HepG2 (cell line): ENCODE measurements around the gene CPLANE2. TPM values are rescaled to one million over a fixed set of nuclear protein-coding genes. Genes with fewer than 3 reads are reported as not detected.

Source experiments
- ARHGAP35 ChIP-seq: sonication (generic); formaldehyde crosslinking; IDR thresholded peaks from 2 replicates; pipeline ENCODE4 v1.9.0; 2022; ENCODE audit warnings: mild to moderate bottlenecking, inconsistent platforms, moderate library complexity, missing genetic modification reagents, borderline replicate concordance
- DMTF1 ChIP-seq: sonication (generic); formaldehyde crosslinking; IDR thresholded peaks from 2 replicates; pipeline ENCODE4 v1.4.0; 2020; ENCODE audit warnings: mild to moderate bottlenecking, missing genetic modification reagents
- HMG20B ChIP-seq: conservative IDR thresholded peaks from 2 replicates; pipeline ENCODE4 v1.6.1; 2016; ENCODE audit warnings: missing genetic modification reagents, missing compliant biosample characterization
- IRF9 ChIP-seq: sonication (generic); formaldehyde crosslinking; IDR thresholded peaks from 2 replicates; pipeline ENCODE4 v1.8.0; 2022; ENCODE audit warnings: missing genetic modification reagents, mild to moderate bottlenecking, borderline replicate concordance
- KDM5A ChIP-seq: fragments of 200-600 bp; sonication (generic); IDR thresholded peaks from 2 replicates; pipeline ENCODE4 v1.7.0; 2018; ENCODE audit warnings: antibody characterized with exemption, mild to moderate bottlenecking, low read length, borderline replicate concordance
- RXRA ChIP-seq: sonication (generic); formaldehyde crosslinking; IDR thresholded peaks from 2 replicates; pipeline ENCODE4 v1.5.1; 2020; ENCODE audit warnings: missing genetic modification reagents
- SAFB2 ChIP-seq: sonication (generic); formaldehyde crosslinking; IDR thresholded peaks from 2 replicates; pipeline ENCODE4 v1.5.1; 2020; ENCODE audit warnings: missing genetic modification reagents, low read depth, mild to moderate bottlenecking, borderline replicate concordance
- SP2 ChIP-seq: sonication (generic); formaldehyde crosslinking; IDR thresholded peaks from 2 replicates; pipeline ENCODE4 v1.5.1; 2020; ENCODE audit warnings: mild to moderate bottlenecking, missing genetic modification reagents
- STAG1 ChIP-seq: sonication (generic); formaldehyde crosslinking; IDR thresholded peaks from 2 replicates; pipeline ENCODE4 v1.4.0; 2020; ENCODE audit warnings: missing genetic modification reagents
- TFDP1 ChIP-seq: IDR thresholded peaks from 2 replicates; pipeline ENCODE4 v1.6.1; 2016; ENCODE audit warnings: missing compliant biosample characterization, missing genetic modification reagents, borderline replicate concordance
- ZFP37 ChIP-seq: sonication (generic); formaldehyde crosslinking; IDR thresholded peaks from 2 replicates; pipeline ENCODE4 v1.4.0; 2020; ENCODE audit warnings: missing genetic modification reagents, borderline replicate concordance
- ZFP41 ChIP-seq: sonication (generic); formaldehyde crosslinking; IDR thresholded peaks from 2 replicates; pipeline ENCODE4 v1.4.0; 2020; ENCODE audit warnings: mild to moderate bottlenecking, missing genetic modification reagents, borderline replicate concordance
- ZHX2 ChIP-seq, 2 experiments: sonication (generic) in 1 of 2; formaldehyde crosslinking in 1 of 2; IDR thresholded peaks; 2 replicates each; pipeline versions ENCODE4 v1.6.1 to v1.9.0; 2014 to 2022; ENCODE audit warnings: antibody characterized with exemption in 1 of 2, borderline replicate concordance in 1 of 2, inconsistent platforms in 1 of 2, low read depth in 1 of 2, missing genetic modification reagents in 1 of 2
- ZMYM4 ChIP-seq: sonication (generic); formaldehyde crosslinking; IDR thresholded peaks from 2 replicates; pipeline ENCODE4 v1.8.1; 2023; ENCODE audit warnings: mild to moderate bottlenecking, missing genetic modification reagents
- ZNF503 ChIP-seq: sonication (generic); formaldehyde crosslinking; IDR thresholded peaks from 2 replicates; pipeline ENCODE4 v1.4.0; 2020; ENCODE audit warnings: missing genetic modification reagents
- ZNF737 ChIP-seq: sonication (generic); formaldehyde crosslinking; IDR thresholded peaks from 2 replicates; pipeline ENCODE4 v1.5.0; 2020; ENCODE audit warnings: missing genetic modification reagents, mild to moderate bottlenecking, borderline replicate concordance
- polyA plus RNA-seq, 8 experiments: library from polyadenylated mRNA; depleted of rRNA in 3 of 8; stranded (reverse) in 7 of 8; unstranded in 1 of 8; fragments of >200 nt; fragmentation: Illumina TruSeq in 4 of 8; extraction: Trizol in 4 of 8; gene quantifications; 2 replicates each; pipeline versions ENCODE4 v1.2.1 to v1.2.3, GENCODE V29; 2011 to 2016; ENCODE audit warnings: low read depth in 4 of 8, missing spikeins in 1 of 8, mixed read lengths in 1 of 8; ENCODE audit not compliant: insufficient read depth in 1 of 8
- total RNA-seq, 5 experiments: library from RNA; depleted of rRNA; stranded (reverse); fragments of >200 nt; fragmentation: Illumina TruSeq; extraction: Trizol; gene quantifications; 2 replicates each; pipeline ENCODE4 v1.2.3, GENCODE V29; 2016; ENCODE audit warnings: low read depth in 1 of 5

Gene CPLANE2
- total and polyA plus RNA-seq, 2 of the 13 experiments (the other 11 are each of a cell fraction or from before 2014, with no cell fraction given), result 0.29 to 1.6 TPM

GRCh38 chr1:16187748-16188401, 49.1 kb downstream of the CPLANE2 start (continued):
- no peak for TF ChIP-seq KDM5A
- no peak for TF ChIP-seq ARHGAP35 (CRISPR knock-in tag)
- TF ChIP-seq RXRA, result 0 out of 2 replicates have a peak, but pooled peaks have one; percentile 41
- no peak for TF ChIP-seq ZNF503 (CRISPR knock-in tag)
- no peak for TF ChIP-seq DMTF1 (CRISPR knock-in tag)
- no peak for TF ChIP-seq ZNF737 (CRISPR knock-in tag)
- no peak for TF ChIP-seq ZHX2 (IDR thresholded peaks at IDR 0.05; ENCODE audit: low read depth)
- TF ChIP-seq ZHX2 (CRISPR knock-in tag; IDR thresholded peaks at IDR 0.05; ENCODE audit: borderline replicate concordance), result no peak
- TF ChIP-seq IRF9, result no peak
- TF ChIP-seq SP2 (CRISPR knock-in tag), result no peak
- peak; percentile 99 for TF ChIP-seq STAG1 (CRISPR knock-in tag)
- TF ChIP-seq ZFP37 (CRISPR knock-in tag), result no peak
- TF ChIP-seq ZMYM4 (CRISPR knock-in tag), result no peak; the same call in 1 of the 2 replicates
- no peak for TF ChIP-seq TFDP1 (CRISPR knock-in tag)
- TF ChIP-seq HMG20B, result no peak
- TF ChIP-seq ZFP41 (CRISPR knock-in tag), result no peak
- no peak for TF ChIP-seq SAFB2 (CRISPR knock-in tag)
